ENCODE data around the gene ADAR. TPM values are rescaled to one million over a fixed set of nuclear protein-coding genes. Genes with fewer than 3 reads are reported as not detected.

The ADAR gene
- total RNA-seq, 1 donor from 2014 or later: 121 TPM

DNA sequence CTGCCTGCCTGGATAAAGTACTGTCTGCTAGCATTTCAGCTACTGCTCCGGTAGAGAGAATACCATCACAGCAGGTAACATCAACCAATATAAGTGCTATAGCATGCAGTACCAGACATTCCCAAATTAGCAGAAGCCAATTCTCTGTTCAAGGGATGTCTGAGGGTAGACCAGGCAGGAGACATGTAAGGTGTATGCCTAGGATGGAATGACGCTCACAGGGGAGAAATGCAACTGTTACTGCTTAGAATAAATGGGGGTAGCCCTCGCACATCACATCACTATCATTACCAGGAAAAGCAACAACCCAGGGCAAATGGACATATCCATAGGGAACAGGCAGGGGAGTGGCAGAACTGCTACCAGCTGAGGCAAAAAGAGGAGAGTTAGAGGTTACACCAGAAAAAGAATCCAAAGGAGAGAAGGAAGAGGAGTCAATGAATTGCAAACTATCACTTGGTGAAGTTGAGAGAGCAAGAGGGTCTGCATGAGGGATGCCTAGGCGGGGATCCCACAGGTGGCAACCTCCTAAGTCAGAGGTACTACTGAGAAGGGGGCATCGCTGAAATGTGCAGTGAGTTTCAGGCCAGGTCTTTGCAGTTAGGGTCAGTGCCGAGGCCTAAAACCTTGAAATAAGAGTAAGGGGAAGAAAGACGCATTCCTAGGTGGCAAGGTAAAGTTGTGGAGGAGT lies 50.6 kb downstream of the ADAR start:
- peak overlapping the region; percentile 85 for H3K4me3 ChIP-seq (ENCODE audit: low read depth, low read length)
- peaks cover 3% of the 10 kb centered on the region for H3K36me3 ChIP-seq (ENCODE audit: control insufficient read depth, insufficient read depth, low read length)
- H3K27me3 ChIP-seq (ENCODE audit: control insufficient read depth, insufficient read depth, low read length): no peaks in the 10 kb centered on the region
- DNase-seq (ENCODE audit: low read depth): no peak
- TF ChIP-seq, protein P1, sequence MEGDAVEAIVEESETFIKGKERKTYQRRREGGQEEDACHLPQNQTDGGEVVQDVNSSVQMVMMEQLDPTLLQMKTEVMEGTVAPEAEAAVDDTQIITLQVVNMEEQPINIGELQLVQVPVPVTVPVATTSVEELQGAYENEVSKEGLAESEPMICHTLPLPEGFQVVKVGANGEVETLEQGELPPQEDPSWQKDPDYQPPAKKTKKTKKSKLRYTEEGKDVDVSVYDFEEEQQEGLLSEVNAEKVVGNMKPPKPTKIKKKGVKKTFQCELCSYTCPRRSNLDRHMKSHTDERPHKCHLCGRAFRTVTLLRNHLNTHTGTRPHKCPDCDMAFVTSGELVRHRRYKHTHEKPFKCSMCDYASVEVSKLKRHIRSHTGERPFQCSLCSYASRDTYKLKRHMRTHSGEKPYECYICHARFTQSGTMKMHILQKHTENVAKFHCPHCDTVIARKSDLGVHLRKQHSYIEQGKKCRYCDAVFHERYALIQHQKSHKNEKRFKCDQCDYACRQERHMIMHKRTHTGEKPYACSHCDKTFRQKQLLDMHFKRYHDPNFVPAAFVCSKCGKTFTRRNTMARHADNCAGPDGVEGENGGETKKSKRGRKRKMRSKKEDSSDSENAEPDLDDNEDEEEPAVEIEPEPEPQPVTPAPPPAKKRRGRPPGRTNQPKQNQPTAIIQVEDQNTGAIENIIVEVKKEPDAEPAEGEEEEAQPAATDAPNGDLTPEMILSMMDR (IDR thresholded peaks at IDR 0.05; ENCODE audit: insufficient read depth, low read length, poor library complexity, severe bottlenecking): no peak

DNA sequence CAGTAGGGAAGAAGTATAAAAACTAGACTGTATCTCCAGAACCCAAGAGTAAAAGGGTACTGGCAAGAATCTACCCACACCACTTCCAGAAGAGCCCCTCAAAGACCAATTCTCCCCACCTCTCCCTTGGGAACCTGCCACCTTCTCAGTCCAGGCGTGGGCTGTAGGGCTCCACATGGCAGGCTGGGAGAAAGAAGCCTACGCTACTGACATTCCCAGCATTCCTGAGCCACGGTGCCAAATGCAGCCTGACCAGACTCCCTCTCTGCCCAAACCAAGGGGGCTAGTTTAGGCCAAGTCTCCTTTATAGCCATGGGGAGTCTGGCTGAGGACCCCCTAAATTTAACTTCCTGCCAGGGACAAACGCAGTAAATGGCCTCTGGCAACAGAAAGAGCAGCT lies 51.6 kb downstream of the ADAR start:
- Histone ChIP-seq H3K27me3 (ENCODE audit: control insufficient read depth, insufficient read depth, low read length) (no peaks in the 10 kb centered on the region), H3K36me3 (ENCODE audit: control insufficient read depth, insufficient read depth, low read length) (peaks cover 3% of the 10 kb centered on the region), H3K4me3 (ENCODE audit: low read depth, low read length) (peak overlapping the region; percentile 85)
- TF ChIP-seq, protein P1 (IDR thresholded peaks at IDR 0.05; ENCODE audit: insufficient read depth, low read length, poor library complexity, severe bottlenecking): no peak
- no peak for DNase-seq (ENCODE audit: low read depth)

DNA sequence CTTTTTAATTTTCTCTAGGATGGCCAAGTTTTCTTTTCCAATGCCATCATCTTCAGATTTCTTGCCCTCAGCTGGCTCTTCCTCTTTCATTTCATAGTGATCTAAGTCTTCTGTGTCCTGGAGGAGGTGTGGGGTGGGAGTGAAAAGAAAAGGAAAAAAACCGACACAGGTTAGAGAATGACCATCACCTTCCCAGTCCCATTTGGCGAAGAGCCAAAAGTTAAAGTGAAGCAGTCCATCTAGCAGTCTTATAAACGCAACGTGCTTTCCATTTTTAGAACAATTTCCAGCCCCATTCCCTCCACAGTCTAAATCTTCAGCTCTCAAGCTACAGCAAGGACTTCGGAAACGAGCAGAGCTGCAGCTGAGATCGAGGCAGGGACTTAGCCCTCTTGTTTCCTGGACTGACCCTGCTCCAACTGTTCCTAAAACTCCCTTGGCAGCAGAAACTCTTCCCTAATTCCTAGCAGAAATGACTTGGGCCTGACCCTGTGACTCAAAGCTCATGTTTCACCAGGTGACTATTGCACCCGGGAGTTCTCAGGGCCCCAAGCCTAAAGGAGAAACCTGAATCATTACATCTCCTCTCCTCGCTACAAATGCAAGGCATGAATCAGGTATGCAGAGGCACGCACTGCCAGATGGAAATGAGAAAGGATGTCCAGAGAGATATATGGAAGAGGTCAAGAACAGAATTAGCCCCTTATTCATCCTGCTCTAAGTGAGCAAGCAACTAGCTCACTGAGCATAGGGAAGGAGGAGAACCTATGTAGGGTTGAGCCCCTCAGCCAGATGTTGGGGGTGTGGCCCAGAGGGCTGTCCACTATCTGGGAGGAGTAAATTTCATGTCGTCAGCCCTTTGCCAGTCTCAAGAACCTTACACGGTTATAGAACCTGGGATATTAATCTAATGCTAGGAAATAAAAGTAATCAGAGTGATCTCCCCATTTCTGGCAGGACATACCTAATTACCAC lies 54.6 kb downstream of the ADAR start:
- H3K27me3 ChIP-seq (ENCODE audit: control insufficient read depth, insufficient read depth, low read length): no peaks in the 10 kb centered on the region
- H3K4me3 ChIP-seq (ENCODE audit: low read depth, low read length): no peak overlapping the region
- peaks cover 5% of the 10 kb centered on the region for H3K36me3 ChIP-seq (ENCODE audit: control insufficient read depth, insufficient read depth, low read length)
- TF ChIP-seq, protein P1 (IDR thresholded peaks at IDR 0.05; ENCODE audit: insufficient read depth, low read length, poor library complexity, severe bottlenecking): no peak
- no peak for DNase-seq (ENCODE audit: low read depth)

DNA sequence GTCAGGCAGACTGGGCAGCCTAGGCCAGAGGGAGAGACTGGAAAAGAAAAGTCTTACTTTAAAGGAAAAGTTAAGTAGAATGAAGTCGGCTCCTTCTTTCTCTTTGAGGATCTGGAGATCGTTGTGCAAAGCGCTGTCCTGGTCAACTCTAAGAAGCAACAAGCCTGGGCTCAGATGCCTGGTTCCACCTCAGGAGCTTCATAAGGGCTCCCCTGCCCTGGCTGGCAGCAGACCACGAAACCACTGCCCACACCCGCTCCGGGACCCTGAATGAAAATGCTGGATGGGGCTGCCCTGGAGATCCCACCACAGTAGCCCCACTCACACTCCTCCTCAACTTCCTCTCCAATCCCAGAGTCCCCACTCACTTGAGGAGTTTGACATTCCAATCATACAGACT lies 56.0 kb downstream of the ADAR start:
- H3K36me3 ChIP-seq (ENCODE audit: control insufficient read depth, insufficient read depth, low read length): peaks cover 5% of the 10 kb centered on the region
- no peak overlapping the region for H3K4me3 ChIP-seq (ENCODE audit: low read depth, low read length)
- TF ChIP-seq, protein P1 (IDR thresholded peaks at IDR 0.05; ENCODE audit: insufficient read depth, low read length, poor library complexity, severe bottlenecking): no peak
- H3K27me3 ChIP-seq (ENCODE audit: control insufficient read depth, insufficient read depth, low read length): no peaks in the 10 kb centered on the region
- no peak for DNase-seq (ENCODE audit: low read depth)

GRCh38 chr1:154551474-154551873 lies 56.5 kb downstream of the ADAR start:
- H3K27me3 ChIP-seq (ENCODE audit: control insufficient read depth, insufficient read depth, low read length): no peaks in the 10 kb centered on the region
- no peak for DNase-seq (ENCODE audit: low read depth)
- H3K36me3 ChIP-seq (ENCODE audit: control insufficient read depth, insufficient read depth, low read length): peaks cover 5% of the 10 kb centered on the region
- TF ChIP-seq, protein P1 (IDR thresholded peaks at IDR 0.05; ENCODE audit: insufficient read depth, low read length, poor library complexity, severe bottlenecking): no peak
- H3K4me3 ChIP-seq (ENCODE audit: low read depth, low read length): no peak overlapping the region

Measured in kidney epithelial cell (primary cell).